HepG2 (cell line): ENCODE results near the gene MRAP. TPM values are rescaled to one million over a fixed set of nuclear protein-coding genes. Genes with fewer than 3 reads are reported as not detected.

ENCODE experiments used
- ATAC-seq: fragments of 200-7000 bp; cut with Tn5 transposase; 3 replicates; pipeline ENCODE4 v1.9.1; 2020; ENCODE audit warnings: mild to moderate bottlenecking, moderate library complexity
- BruUV-seq: library from RNA; stranded (reverse); fragments of 400-500 nt; replicated peaks from 2 replicates; lab custom pipeline; 2021; lab: Mats Ljungman, UMichigan
- CTCF ChIA-PET: fragments of 300-600 bp; formaldehyde crosslinking; extraction: SDS; loops from one replicate; lab custom pipeline; 2021; ENCODE audit warnings: low total read pairs, inconsistent platforms, low intra/inter-chr PET ratio; lab: Yijun Ruan, JAX
- POLR2A ChIA-PET: fragments of 350-600 bp; sonication (Branson Sonifier 250); formaldehyde crosslinking; loops from one replicate; lab custom pipeline; 2020; ENCODE audit warnings: antibody characterized with exemption, inconsistent platforms; lab: Yijun Ruan, JAX
- DNase-seq: peaks from one replicate; pipeline ENCODE4 v3.0.0-alpha.2; 2015; ENCODE audit warnings: low spot score
- FAIRE-seq: peaks from 3 replicates; lab custom pipeline; 2011; peaks lifted over from hg19 to GRCh38; lab: Jason Lieb, UNC
- H2AFZ ChIP-seq: one replicate; pipeline ENCODE4 v1.6.1; 2011; ENCODE audit warnings: low read length, inconsistent platforms
- H3K27ac ChIP-seq: fragments of 300-600 bp; 3 replicates; pipeline ENCODE4 v1.8.0; 2011; ENCODE audit warnings: mixed run types, mild to moderate bottlenecking, mixed read lengths, low read length, inconsistent platforms; ENCODE audit not compliant: insufficient read depth; ENCODE audit errors: extremely low read length
- H3K27me3 ChIP-seq, 2 experiments: fragments of 200-600 bp in 1 of 2; 2 replicates in 1 of 2; 3 replicates in 1 of 2; pipeline versions ENCODE4 v1.6.0 to v1.8.0; 2011; ENCODE audit warnings: low read length in 2 of 2, mild to moderate bottlenecking in 2 of 2, moderate library complexity in 2 of 2, inconsistent platforms in 1 of 2; ENCODE audit not compliant: insufficient read depth in 2 of 2, control insufficient read depth in 1 of 2
- H3K36me3 ChIP-seq, 2 experiments: fragments of 200-600 bp in 1 of 2; replicated peaks in 1 of 2; 2 replicates in 1 of 2; 3 replicates in 1 of 2; pipeline versions ENCODE4 v1.5.1 to v1.8.0; 2011; ENCODE audit warnings: low read length in 2 of 2, inconsistent platforms in 1 of 2; ENCODE audit not compliant: insufficient read depth in 2 of 2, control insufficient read depth in 1 of 2
- H3K4me1 ChIP-seq: 2 replicates; pipeline ENCODE4 v1.5.1; 2012; ENCODE audit warnings: low read length, inconsistent platforms; ENCODE audit not compliant: insufficient read depth
- H3K4me2 ChIP-seq: 2 replicates; pipeline ENCODE4 v1.6.0; 2011; ENCODE audit warnings: low read depth, low read length, inconsistent platforms
- H3K4me3 ChIP-seq, 3 experiments: fragments of 200-600 bp in 1 of 3; sonication (generic), shearing (Covaris generic) in 1 of 3; replicated peaks in 1 of 3; 2 replicates each; pipeline ENCODE4 v1.5.1; 2011 to 2016; ENCODE audit warnings: low read length in 3 of 3, inconsistent platforms in 2 of 3, low read depth in 2 of 3, mild to moderate bottlenecking in 2 of 3, control low read depth in 1 of 3, mixed read lengths in 1 of 3; ENCODE audit not compliant: insufficient read depth in 1 of 3
- H3K79me2 ChIP-seq: one replicate; pipeline ENCODE4 v1.6.1; 2011; ENCODE audit warnings: low read length, inconsistent platforms; ENCODE audit not compliant: insufficient read depth
- H3K9ac ChIP-seq: 2 replicates; pipeline ENCODE4 v1.6.0; 2011; ENCODE audit warnings: mild to moderate bottlenecking, low read depth, low read length, inconsistent platforms; ENCODE audit not compliant: insufficient read depth
- H3K9me3 ChIP-seq: 2 replicates; pipeline ENCODE4 v1.5.1; 2012; ENCODE audit warnings: mild to moderate bottlenecking, low read length
- H4K20me1 ChIP-seq: 2 replicates; pipeline ENCODE4 v1.6.0; 2011; ENCODE audit warnings: inconsistent platforms, mild to moderate bottlenecking, low read length, moderate library complexity; ENCODE audit not compliant: insufficient read depth
- DBP ChIP-seq: sonication (generic); formaldehyde crosslinking; IDR thresholded peaks from 2 replicates; pipeline ENCODE4 v1.4.0; 2020; ENCODE audit warnings: missing genetic modification reagents; ENCODE audit errors: not compliant biosample characterization
- E2F2 ChIP-seq: sonication (generic); formaldehyde crosslinking; IDR thresholded peaks from 2 replicates; pipeline ENCODE4 v1.4.0; 2020; ENCODE audit warnings: missing genetic modification reagents, borderline replicate concordance
- IRF1 ChIP-seq: sonication (generic); formaldehyde crosslinking; IDR thresholded peaks from 2 replicates; pipeline ENCODE4 v1.4.0; 2020; ENCODE audit warnings: low read depth, mild to moderate bottlenecking, missing genetic modification reagents
- KDM5A ChIP-seq: fragments of 200-600 bp; sonication (generic); IDR thresholded peaks from 2 replicates; pipeline ENCODE4 v1.7.0; 2018; ENCODE audit warnings: antibody characterized with exemption, mild to moderate bottlenecking, low read length, borderline replicate concordance
- KLF9 ChIP-seq: IDR thresholded peaks from 2 replicates; pipeline ENCODE4 v1.6.1; 2016; ENCODE audit warnings: low read depth
- MLX ChIP-seq: IDR thresholded peaks from 2 replicates; pipeline ENCODE4 v1.6.1; 2016
- MTF1 ChIP-seq: sonication (generic); formaldehyde crosslinking; IDR thresholded peaks from 2 replicates; pipeline ENCODE4 v1.5.0; 2020; ENCODE audit warnings: missing genetic modification reagents
- WGBS: methylation state at CpG from one replicate; pipeline ENCODE4 v1.1.6; 2017; ENCODE audit warnings: low lambda C conversion rate; 5-methylcytosine and 5-hydroxymethylcytosine counted together
- in situ Hi-C: cut with HindIII; loops from 2 replicates; pipeline ENCODE4 v1.10.0; 2017; ENCODE audit warnings: low pct_unique_long_range_greater_than_20kb; ENCODE audit not compliant: extremely low pct_ligation_motif_present
- intact Hi-C: fragments of 100-400 bp; cut with micrococcal nuclease; formaldehyde crosslinking; loops from one replicate; pipeline ENCODE4 v1.10.0; 2022; ENCODE audit not compliant: unreplicated experiment
- polyA plus RNA-seq, 8 experiments: library from polyadenylated mRNA; depleted of rRNA in 3 of 8; stranded (reverse) in 7 of 8; unstranded in 1 of 8; fragments of >200 nt; fragmentation: Illumina TruSeq in 4 of 8; extraction: Trizol in 4 of 8; gene quantifications; 2 replicates each; pipeline versions ENCODE4 v1.2.1 to v1.2.3, GENCODE V29; 2011 to 2016; ENCODE audit warnings: low read depth in 4 of 8, missing spikeins in 1 of 8, mixed read lengths in 1 of 8; ENCODE audit not compliant: insufficient read depth in 1 of 8
- total RNA-seq, 5 experiments: library from RNA; depleted of rRNA; stranded (reverse); fragments of >200 nt; fragmentation: Illumina TruSeq; extraction: Trizol; gene quantifications; 2 replicates each; pipeline ENCODE4 v1.2.3, GENCODE V29; 2016; ENCODE audit warnings: low read depth in 1 of 5
- TF ChIP-seq, protein P1 (sequence below): sonication (generic); formaldehyde crosslinking; IDR thresholded peaks from 2 replicates; pipeline ENCODE4 v1.8.0; 2022; ENCODE audit warnings: missing genetic modification reagents, mild to moderate bottlenecking, borderline replicate concordance
- TF ChIP-seq, protein P2 (sequence below): sonication (generic); formaldehyde crosslinking; IDR thresholded peaks from 2 replicates; pipeline ENCODE4 v1.4.0; 2020; ENCODE audit warnings: missing genetic modification reagents

Gene MRAP
- total and polyA plus RNA-seq, 2 of the 13 experiments (the other 11 are each of a cell fraction or from before 2014, with no cell fraction given) = 0.46 to 1.2 TPM

DNA sequence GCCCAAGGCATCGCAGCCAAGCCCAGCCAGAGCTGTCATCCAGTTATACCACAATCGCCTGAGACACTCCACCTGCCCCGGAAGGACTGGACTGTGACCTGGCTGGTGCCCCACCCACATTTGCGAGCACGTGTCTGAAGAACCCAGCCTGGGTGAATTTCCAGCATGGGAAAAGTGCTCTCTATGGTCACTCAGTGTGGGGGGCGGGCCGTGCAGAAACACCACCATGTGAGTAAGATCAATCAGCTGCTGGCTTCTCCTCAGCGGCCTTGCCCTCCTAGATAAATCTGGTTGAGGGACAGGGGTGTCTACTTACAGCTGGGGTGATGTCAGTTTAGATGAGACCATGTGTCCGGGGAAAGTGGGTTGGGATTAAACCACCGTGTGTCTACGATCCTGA is 49.3 kb downstream of the MRAP start:
- ATAC-seq (no peak), FAIRE-seq (no peak), DNase-seq (no peak)
- Histone ChIP-seq H3K9me3 (no peaks in the 10 kb centered on the region), H3K9ac (no peak overlapping the region), H3K27me3 (no peaks in the 10 kb centered on the region), H3K4me1 (no peaks in the 10 kb centered on the region), H3K79me2 (no peaks in the 10 kb centered on the region), H4K20me1 (no peaks in the 10 kb centered on the region), H3K27ac (no peak overlapping the region), H3K4me2 (no peak overlapping the region), H3K4me3 (no peak overlapping the region), H3K36me3 (peaks cover 55 to 97% of the 10 kb centered on the region in 2 experiments), H2AFZ (no peak overlapping the region)
- WGBS = 90% methylated on average over 10 of the region's 11 CpGs
- no peak for TF ChIP-seq E2F2 (CRISPR knock-in tag)
- no peak for TF ChIP-seq KLF9 (CRISPR knock-in tag)
- TF ChIP-seq, protein P1, sequence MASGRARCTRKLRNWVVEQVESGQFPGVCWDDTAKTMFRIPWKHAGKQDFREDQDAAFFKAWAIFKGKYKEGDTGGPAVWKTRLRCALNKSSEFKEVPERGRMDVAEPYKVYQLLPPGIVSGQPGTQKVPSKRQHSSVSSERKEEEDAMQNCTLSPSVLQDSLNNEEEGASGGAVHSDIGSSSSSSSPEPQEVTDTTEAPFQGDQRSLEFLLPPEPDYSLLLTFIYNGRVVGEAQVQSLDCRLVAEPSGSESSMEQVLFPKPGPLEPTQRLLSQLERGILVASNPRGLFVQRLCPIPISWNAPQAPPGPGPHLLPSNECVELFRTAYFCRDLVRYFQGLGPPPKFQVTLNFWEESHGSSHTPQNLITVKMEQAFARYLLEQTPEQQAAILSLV (CRISPR knock-in tag) = no peak
- intact Hi-C loops = no loop called here
- ChIA-PET POLR2A (no interaction called here), CTCF (no interaction called here)
- in situ Hi-C loops = no loop called here
- BruUV-seq = no TSS peak

- ChIA-PET CTCF (no interaction called here), POLR2A (no interaction called here)
- Histone ChIP-seq H3K9me3 (no peaks in the 10 kb centered on the region), H2AFZ (no peak overlapping the region), H3K4me1 (no peaks in the 10 kb centered on the region), H3K36me3 (peaks cover 60 to 97% of the 10 kb centered on the region in 2 experiments), H3K4me3 (no peak overlapping the region), H3K79me2 (no peaks in the 10 kb centered on the region), H3K27me3 (no peaks in the 10 kb centered on the region), H3K9ac (no peak overlapping the region), H4K20me1 (no peaks in the 10 kb centered on the region), H3K27ac (no peak overlapping the region), H3K4me2 (no peak overlapping the region)
- no peak for FAIRE-seq
- no peak for DNase-seq
- intact Hi-C loops (no loop called here), in situ Hi-C loops (no loop called here)
- BruUV-seq = no TSS peak
- ATAC-seq = no peak
- 92% methylated on average over 9 of the region's 9 CpGs for WGBS
- no peak for TF ChIP-seq MTF1 (CRISPR knock-in tag)
- TF ChIP-seq, protein P2, sequence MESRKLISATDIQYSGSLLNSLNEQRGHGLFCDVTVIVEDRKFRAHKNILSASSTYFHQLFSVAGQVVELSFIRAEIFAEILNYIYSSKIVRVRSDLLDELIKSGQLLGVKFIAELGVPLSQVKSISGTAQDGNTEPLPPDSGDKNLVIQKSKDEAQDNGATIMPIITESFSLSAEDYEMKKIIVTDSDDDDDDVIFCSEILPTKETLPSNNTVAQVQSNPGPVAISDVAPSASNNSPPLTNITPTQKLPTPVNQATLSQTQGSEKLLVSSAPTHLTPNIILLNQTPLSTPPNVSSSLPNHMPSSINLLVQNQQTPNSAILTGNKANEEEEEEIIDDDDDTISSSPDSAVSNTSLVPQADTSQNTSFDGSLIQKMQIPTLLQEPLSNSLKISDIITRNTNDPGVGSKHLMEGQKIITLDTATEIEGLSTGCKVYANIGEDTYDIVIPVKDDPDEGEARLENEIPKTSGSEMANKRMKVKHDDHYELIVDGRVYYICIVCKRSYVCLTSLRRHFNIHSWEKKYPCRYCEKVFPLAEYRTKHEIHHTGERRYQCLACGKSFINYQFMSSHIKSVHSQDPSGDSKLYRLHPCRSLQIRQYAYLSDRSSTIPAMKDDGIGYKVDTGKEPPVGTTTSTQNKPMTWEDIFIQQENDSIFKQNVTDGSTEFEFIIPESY (CRISPR knock-in tag) = no peak
- no peak for TF ChIP-seq DBP (CRISPR knock-in tag)
- TF ChIP-seq IRF1 (CRISPR knock-in tag) = no peak
- no peak for TF ChIP-seq KDM5A
- TF ChIP-seq MLX (CRISPR knock-in tag) = no peak
These were observed 50.1 kb downstream of the MRAP start for GRCh38 chr21:32348604-32349332.
